Right ventricle myocardium inferior (tissue), 1 donor: ENCODE measurements around the gene CELF4. TPM values are rescaled to one million over a fixed set of nuclear protein-coding genes. Genes with fewer than 3 reads are reported as not detected.

ENCODE experiments used
- ATAC-seq: fragments of 200-7000 bp; cut with Tn5 transposase; one replicate; pipeline ENCODE4 v1.9.1; 2020; ENCODE audit warnings: mild to moderate bottlenecking, moderate library complexity
- DNase-seq: peaks from one replicate; pipeline ENCODE4 v3.0.0; 2021; ENCODE audit errors: missing footprints
- intact Hi-C: fragments of 100-400 bp; cut with DNase I; formaldehyde crosslinking; loops from one replicate; pipeline ENCODE4 v1.11.0; 2022
- total RNA-seq: library from RNA; stranded (reverse); fragmentation: NEBNext Ultra II Directional; extraction: Animal tissue kit (Norgen Biotek cat#: 25700); gene quantifications from one replicate; pipeline ENCODE4 v1.2.1, GENCODE V29; 2021
- donor health status: DM: no; HTN: yes; CAD: no; lungs with severe emphysema.

The CELF4 gene
- total RNA-seq, 1 donor from 2014 or later, result not detected

DNA sequence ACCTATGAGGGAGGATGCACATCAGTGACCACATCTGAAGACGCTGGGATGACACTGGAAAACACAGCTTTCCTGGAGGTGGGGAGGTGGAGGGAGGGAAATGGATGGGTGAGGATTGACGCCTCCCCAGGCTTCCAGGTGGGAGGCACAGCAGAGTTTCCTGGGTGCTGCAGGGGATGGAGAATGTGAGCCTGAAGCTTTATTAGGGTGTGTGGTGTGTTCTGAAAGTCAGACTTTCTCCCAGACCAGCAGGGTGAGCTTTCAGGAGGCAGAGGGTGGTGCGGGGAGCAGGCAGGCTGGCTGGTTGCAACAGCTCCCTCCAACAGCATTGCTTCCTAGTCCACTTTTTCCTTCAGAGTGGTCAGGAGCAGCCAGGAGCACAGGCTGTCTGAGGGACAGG lies 263.1 kb downstream of the CELF4 start:
- DNase-seq (no peak), ATAC-seq (no peak)
- intact Hi-C loops, result no loop called here

- DNase-seq (peak; percentile 70), ATAC-seq (peak; percentile 88)
- intact Hi-C loops, result no loop called here
Measured at GRCh38 chr18:37299471-37300304, 265.9 kb downstream of the CELF4 start.

DNA sequence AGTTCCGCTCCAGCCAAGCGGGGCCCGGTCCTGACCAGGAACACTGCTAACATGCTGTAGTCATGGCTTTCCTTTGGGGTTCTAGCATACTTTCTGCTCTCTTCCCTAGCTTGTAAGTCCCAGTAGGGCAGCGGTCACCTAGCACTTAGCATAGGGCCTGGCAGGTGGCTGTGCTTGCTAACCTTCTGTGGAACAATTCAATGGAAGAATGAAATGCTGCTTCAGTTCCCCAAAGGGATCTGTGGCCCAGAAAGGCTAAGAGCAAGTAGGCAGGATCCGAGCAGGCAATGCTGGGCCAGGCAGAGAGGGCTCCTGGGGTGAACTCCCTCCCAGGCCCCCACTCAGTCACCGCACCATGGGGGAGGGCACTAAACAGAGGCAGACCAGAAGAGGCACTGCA lies 266.8 kb downstream of the CELF4 start:
- intact Hi-C loops, result no loop called here
- peak; percentile 65 for DNase-seq
- no peak for ATAC-seq

GRCh38 chr18:37297106-37297505 lies 268.5 kb downstream of the CELF4 start:
- intact Hi-C loops, result no loop called here
- ATAC-seq (no peak), DNase-seq (peak; percentile 14)

GRCh38 chr18:37294951-37295350 lies 270.6 kb downstream of the CELF4 start:
- DNase-seq, result peak; percentile 18

DNA sequence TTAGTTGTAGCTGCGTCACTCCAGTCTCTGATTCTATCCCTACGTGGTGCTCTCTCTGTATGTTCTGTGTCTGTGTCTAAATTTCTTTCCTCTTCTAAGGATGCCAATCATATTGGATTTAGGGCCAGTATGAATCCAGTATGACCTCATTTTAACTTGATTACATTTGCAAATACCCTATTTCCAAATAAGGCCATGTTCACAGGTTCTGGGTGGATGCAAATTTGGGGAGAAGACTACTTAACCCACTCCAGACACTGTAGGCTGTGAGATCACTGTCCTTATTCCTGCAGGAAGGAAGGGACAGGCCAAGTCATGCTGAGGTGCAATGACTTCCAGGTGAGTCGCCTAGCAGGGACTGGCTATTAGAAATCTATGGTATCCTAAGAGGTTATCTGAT lies 272.2 kb downstream of the CELF4 start:
- no peak for DNase-seq
- intact Hi-C loops, result no loop called here
- no peak for ATAC-seq

More at GRCh38 chr18:37294951-37295350, 270.6 kb downstream of the CELF4 start:
- ATAC-seq, result no peak
- intact Hi-C loops, result no loop called here

DNA sequence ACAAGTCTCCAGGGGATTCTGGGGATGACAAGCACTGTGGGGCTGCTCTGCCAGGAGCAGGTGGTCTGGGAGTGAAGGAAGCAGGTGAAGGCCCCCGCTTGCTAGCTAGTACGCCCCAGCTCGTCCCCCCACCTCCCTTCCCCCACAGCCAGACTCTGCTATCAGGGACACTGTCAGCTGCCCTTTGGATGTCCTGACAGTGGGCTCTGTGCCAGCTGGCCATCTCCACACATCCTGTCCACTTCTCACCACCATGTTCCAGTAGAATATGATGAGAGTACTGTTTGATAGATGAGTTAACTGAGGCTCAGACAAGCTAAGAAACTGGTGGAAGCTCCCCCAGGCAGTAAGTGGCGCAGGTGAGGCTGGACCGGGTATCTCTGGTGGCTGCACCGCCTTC lies 276.2 kb downstream of the CELF4 start:
- peak; percentile 31 for ATAC-seq
- DNase-seq, result no peak

GRCh38 chr18:37287601-37288000 lies 278.0 kb downstream of the CELF4 start:
- intact Hi-C loops, result no loop called here
- ATAC-seq, result no peak
- no peak for DNase-seq

More for the DNA sequence above, 276.2 kb downstream of the CELF4 start:
- intact Hi-C loops, result no loop called here

DNA sequence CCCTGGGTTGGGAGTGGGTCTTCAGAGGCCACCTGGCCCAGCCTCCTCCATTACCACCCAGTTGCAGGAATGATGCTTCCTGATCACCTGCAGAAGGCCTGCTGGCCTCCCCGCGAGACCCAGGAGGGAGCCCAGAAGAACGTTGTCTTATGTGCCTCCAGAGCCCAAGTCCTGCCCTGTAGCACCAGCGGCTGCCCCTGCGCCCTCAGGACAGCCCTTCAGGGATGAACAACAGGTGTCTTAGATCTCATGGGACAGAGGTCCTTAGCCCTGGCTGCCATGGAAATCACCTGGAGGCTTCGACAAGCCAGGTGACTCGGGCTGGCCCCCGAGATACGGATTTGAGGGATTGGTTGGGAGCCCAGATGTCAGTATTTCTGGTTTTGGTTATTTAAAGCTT lies 278.8 kb downstream of the CELF4 start:
- intact Hi-C loops, result no loop called here
- no peak for ATAC-seq
- DNase-seq, result no peak

DNA sequence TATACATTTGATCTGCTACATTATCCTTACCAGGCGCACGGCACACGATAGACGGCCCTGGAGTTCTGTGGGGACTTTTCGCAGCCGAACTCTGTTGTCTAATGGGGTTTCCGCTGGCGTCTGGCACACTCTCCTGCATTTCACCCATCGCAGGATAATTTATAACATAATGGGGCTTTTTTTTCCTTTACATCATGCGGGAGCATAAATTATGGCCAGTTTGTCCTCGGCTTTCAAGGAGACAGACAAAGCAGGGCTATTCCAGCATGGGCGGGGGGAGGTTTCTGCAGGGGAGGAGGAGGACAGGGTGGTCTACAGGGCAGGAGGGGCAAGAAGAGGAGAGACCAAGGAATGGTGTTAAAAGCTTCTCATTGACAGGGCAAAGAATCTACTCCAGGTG lies 279.8 kb downstream of the CELF4 start:
- no peak for ATAC-seq
- intact Hi-C loops, result no loop called here
- DNase-seq, result no peak

DNA sequence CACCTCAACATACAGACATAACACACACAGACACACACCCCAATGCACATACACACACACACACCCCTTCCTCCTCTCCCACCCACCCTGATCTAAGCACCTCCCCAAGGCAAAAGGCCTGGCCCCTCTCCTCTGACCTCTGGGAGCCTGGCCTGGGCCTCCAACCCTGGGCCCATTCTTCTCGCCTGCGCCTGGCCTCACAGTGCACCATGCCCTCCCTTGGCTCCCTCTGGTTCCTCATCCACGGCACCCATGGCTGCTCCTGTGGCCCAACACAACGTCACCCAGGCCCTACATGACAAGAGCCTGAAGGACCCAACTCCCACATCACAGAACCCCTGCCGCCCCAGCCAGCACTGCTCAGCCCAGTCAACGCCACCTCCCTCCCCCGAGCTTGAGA lies 281.3 kb downstream of the CELF4 start:
- ATAC-seq, result no peak
- DNase-seq, result no peak
- intact Hi-C loops, result no loop called here

- ATAC-seq, result no peak
- no peak for DNase-seq
- intact Hi-C loops, result no loop called here
Measured at GRCh38 chr18:37282386-37283037, 283.1 kb downstream of the CELF4 start.

DNA sequence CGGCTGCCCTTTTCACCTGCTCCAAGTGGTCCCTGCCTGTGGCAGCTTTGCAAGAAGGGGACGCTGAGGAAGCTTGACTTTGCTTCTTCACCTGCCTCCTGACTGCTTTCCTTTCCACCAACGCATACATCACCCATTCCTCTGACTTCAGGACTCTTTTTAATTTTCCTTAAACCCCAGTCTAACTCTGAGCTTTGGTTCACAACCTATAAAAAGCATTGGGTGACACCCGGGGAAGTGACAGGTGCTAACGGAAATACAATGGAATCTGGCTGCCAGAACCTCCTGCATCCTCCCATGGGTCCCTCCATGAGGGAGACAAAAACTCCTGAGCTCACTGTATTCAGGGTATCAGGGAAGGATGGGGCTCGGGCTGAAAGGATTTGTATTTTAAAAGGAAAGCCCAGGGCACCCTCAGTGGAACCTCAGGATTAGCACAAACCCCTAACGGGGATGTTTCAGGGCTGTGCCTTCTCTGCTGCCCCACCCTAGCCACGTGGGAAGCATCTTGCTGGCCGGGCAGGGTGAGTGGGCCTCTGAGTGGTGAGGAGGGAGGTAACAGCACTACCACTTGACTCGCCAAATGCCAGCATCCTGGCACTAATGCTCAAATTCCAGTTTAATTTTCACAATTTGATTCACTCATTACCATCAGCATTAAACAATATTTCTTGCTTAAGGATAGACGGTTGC lies 284.8 kb downstream of the CELF4 start:
- intact Hi-C loops, result no loop called here
- ATAC-seq (no peak), DNase-seq (no peak)

DNA sequence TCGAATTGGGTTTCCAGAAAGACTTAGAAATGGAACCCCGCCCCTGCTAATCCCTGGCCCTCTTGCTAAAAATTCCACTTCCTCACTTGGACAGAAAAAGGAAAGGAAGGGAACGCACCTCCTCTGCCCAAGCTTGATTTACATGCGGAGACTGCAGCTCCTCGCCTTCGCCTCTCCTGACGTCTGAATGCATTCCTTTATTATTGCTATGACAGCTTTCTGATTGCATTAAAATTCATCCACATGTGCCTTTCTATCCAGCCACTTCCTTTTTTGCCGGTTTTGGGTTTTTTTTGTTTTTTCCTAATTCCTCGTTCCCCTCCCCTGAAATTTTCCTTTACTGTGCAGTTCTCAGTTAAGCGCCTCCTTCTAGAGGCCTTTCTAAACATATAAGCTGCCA lies 287.8 kb downstream of the CELF4 start:
- DNase-seq (no peak), ATAC-seq (no peak)
- intact Hi-C loops, result no loop called here

GRCh38 chr18:37276111-37276890 lies 289.3 kb downstream of the CELF4 start:
- DNase-seq, result no peak
- intact Hi-C loops, result no loop called here
- no peak for ATAC-seq

DNA sequence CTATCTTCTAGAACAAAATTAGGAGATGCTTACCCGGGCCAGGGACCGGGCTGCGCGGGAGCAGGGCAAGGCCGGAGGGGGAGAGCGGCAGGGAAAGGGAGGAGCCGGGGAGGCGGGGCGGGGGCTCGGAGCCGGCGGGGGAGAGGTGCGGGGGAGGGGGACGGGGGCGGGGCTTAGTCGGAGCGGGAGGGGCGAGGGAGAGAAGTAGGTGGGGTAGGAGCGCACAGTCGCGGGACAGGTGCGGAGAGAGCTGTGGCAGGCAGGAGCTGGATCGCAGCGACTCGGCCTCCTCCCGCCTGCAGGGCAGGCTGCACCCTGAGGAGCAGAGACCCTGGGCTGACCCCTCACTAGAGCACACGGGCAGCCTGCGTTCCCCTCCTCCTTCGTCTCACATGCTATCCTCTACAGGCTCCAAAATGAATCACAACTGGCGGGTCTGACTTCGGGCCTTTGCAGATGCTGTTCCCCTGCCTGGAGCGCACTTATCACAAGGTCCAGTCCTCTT lies 290.3 kb downstream of the CELF4 start:
- no peak for ATAC-seq
- intact Hi-C loops, result no loop called here
- DNase-seq, result no peak

DNA sequence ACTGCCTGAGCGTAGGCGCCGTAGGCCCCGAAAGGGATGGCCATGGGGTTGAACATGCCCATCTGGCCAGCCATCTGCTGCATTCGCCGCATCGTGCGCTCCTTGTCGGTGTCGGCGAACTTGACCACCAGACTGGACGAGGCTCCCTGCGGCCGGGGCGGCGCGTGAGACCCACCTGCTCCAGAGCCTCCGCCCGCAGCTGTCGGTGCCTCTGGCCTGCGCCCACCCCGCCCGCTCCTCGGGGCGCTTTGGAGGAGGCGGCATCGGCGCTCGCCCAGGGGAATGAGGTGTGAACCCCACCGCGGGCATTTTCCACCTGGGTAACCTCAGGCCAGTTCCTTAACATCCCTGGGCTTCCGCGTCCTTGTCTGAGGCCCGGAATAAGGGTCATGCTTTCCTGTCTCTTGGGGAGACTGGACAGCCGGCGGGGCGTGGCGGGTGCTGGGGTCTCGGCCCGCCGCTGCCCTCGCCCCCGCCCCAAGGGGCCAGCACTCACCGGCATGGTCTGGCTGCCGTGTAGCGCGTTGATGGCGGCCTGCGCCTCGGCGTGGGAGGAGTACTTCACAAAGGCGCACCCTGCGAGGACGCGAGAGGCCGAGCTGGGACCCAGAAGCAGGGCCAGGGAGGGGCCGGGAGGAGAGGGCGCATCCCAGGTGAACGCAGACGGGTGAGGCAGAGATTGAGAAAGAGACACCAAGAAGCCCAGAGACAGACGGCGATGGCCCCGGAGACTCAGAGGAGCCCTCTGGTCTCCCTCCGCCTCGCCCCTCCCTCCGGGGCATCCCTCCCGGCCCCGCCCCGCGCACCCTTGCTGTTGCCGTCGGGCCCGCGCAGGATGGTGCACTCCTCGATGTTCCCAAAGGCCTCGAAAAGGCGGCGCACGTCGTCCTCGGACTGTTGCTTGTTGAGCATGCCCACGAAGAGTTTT lies 291.0 kb downstream of the CELF4 start:
- intact Hi-C loops, result no loop called here
- DNase-seq (no peak), ATAC-seq (no peak)

GRCh38 chr18:37272841-37273240 lies 292.8 kb downstream of the CELF4 start:
- DNase-seq (no peak), ATAC-seq (no peak)
- intact Hi-C loops, result no loop called here
